Measurements from ENCODE around the gene MKS1. TPM values are rescaled to one million over a fixed set of nuclear protein-coding genes. Genes with fewer than 3 reads are reported as not detected.
A peak's percentile ranks its signal among the peaks of the same experiment; 100 is the strongest.

Gene MKS1
- total and polyA plus RNA-seq, 12 donors, result 9.1 to 28.2 (median 16.5) TPM

DNA sequence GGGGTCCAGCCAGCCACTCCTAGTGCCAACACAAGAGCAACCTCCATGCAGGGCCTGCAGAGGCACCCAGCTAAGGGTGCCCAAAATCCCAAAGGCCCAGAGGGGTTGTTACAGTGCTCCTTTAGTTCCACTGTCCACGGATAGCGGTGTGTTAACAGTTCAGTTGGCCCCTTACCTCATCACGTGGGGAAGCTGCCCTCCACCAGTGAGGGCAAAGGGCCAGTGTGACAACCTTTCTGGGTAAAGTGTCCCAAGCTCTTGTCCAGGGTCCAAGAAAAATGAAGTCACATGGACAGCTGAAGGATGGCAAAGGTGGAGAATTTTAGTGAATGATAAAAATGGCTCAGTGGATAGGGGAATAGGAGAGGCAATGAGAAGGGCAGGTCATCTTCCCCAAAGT, 8.7 kb upstream of the MKS1 start:
- 76 to 81% (median 76%) methylated on average over 3 of the region's 3 CpGs; no CpG with 5 or more reads in 1 of the 4 donors for WGBS, 4 donors
- TF ChIP-seq POLR2A (IDR thresholded peaks at IDR 0.05), result no peak
- TF ChIP-seq, protein P1, sequence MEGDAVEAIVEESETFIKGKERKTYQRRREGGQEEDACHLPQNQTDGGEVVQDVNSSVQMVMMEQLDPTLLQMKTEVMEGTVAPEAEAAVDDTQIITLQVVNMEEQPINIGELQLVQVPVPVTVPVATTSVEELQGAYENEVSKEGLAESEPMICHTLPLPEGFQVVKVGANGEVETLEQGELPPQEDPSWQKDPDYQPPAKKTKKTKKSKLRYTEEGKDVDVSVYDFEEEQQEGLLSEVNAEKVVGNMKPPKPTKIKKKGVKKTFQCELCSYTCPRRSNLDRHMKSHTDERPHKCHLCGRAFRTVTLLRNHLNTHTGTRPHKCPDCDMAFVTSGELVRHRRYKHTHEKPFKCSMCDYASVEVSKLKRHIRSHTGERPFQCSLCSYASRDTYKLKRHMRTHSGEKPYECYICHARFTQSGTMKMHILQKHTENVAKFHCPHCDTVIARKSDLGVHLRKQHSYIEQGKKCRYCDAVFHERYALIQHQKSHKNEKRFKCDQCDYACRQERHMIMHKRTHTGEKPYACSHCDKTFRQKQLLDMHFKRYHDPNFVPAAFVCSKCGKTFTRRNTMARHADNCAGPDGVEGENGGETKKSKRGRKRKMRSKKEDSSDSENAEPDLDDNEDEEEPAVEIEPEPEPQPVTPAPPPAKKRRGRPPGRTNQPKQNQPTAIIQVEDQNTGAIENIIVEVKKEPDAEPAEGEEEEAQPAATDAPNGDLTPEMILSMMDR (IDR thresholded peaks at IDR 0.05), result no peak
- Histone ChIP-seq H3K9me3 (replicated peaks in 1 of 3) (peaks cover 0 to 4% (median 0%) of the 10 kb centered on the region in 3 donors), H3K27ac (no peak overlapping the region), H3K4me3 (no peak overlapping the region), H3K4me1 (replicated peaks in 1 of 2) (no peaks in the 10 kb centered on the region), H3K36me3 (replicated peaks in 1 of 2) (no peaks in the 10 kb centered on the region), H3K27me3 (peaks cover 5% of the 10 kb centered on the region)
- intact Hi-C loops (cut with DNase I), result no loop called here
- no peak for DNase-seq

DNA sequence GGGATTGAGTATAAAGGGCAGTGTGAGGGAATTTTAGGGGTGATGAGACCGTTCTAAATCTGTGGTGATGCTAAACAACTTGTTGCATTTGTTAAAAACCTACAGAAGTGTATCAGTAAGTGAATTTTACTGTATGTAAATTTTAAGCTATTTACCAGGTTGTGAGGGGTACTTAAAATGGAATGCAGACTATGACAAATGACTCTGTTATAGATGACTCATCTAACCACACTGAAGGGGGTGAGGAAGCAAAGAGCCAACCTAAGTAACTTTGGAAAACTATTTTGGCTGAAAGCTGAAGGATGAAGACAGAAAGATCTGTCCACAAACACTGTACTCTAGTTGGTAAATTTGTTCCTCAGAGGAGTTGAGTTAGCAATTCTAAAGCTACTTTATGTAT, 5.3 kb upstream of the MKS1 start:
- TF ChIP-seq, protein P1 (IDR thresholded peaks at IDR 0.05), result no peak
- TF ChIP-seq POLR2A (IDR thresholded peaks at IDR 0.05), result no peak
- DNase-seq, result no peak

DNA sequence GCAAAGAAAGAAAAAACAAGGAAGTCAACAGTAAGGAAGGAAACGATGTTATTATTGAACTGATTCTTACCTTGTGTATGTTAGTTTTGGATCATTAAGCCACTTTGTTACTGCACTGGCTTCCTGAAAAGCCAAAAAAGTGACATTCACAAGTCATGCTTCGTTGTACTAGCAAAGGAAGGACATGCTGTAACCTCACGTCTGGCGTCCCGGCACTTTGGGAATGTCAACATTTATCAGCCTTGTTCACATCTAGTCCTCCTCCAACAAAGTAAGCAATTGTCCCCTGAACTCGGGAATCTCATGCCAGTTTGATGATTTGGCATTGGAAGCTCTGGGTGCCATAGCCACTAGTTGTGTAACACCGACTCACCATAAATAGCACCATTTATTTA, 731 bp upstream of the MKS1 start:
- peak overlapping the region in 1 of 4 donors; percentile 81 for H3K4me3 ChIP-seq
- 39 to 52% (median 46%) methylated on average over 7 of the region's 7 CpGs for WGBS, 4 donors
- TF ChIP-seq POLR2A (IDR thresholded peaks at IDR 0.05), result no peak
- TF ChIP-seq, protein P1 (IDR thresholded peaks at IDR 0.05), result no peak
- intact Hi-C loops (cut with DNase I), result no loop called here
- H3K9me3 ChIP-seq (replicated peaks in 1 of 3), result peaks cover 0 to 4% (median 0%) of the 10 kb centered on the region in 3 donors
- peak overlapping the region in 1 of 5 donors; percentile 60 for H3K27ac ChIP-seq
- peak in 2 of 7 donors; percentile 4 to 25 for DNase-seq
- H3K4me1 ChIP-seq (replicated peaks in 1 of 2), result peaks cover 0 to 10% of the 10 kb centered on the region in 2 donors
- no peaks in the 10 kb centered on the region for H3K27me3 ChIP-seq
- peaks cover 0 to 8% of the 10 kb centered on the region in 2 donors for H3K36me3 ChIP-seq (replicated peaks in 1 of 2)

More for the DNA sequence above, 5.3 kb upstream of the MKS1 start:
- Histone ChIP-seq H3K27me3 (no peaks in the 10 kb centered on the region), H3K27ac (no peak overlapping the region), H3K36me3 (replicated peaks in 1 of 2) (no peaks in the 10 kb centered on the region), H3K4me1 (replicated peaks in 1 of 2) (peaks cover 0 to 6% of the 10 kb centered on the region in 2 donors), H3K4me3 (no peak overlapping the region), H3K9me3 (replicated peaks in 1 of 3) (peaks cover 0 to 4% (median 0%) of the 10 kb centered on the region in 3 donors)
- 33 to 48% (median 40%) methylated on average over 1 of the region's 1 CpG for WGBS, 4 donors
- intact Hi-C loops (cut with DNase I), result no loop called here

DNA sequence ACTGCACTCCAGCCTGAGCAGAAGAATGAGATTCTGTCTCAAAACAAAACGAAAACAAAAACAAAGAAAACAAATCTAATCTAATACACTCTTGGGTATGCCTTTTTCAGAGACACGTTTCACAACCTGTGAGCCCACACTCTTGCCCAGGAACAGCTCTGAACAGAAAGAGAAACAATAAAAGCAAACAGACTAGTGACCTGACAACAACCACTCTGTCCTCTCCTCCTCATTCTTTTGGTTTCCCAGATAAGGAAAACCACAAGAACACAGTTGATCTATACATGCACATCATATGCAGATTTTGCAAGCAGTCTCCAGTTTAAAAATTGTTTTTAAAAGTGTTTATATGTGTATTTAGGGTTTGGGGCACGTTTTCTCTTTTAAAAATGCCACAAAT, 1.3 kb downstream of the MKS1 start:
- H3K9me3 ChIP-seq (replicated peaks in 1 of 3), result no peaks in the 10 kb centered on the region
- DNase-seq, result no peak
- TF ChIP-seq, protein P1 (IDR thresholded peaks at IDR 0.05), result no peak
- TF ChIP-seq POLR2A (IDR thresholded peaks at IDR 0.05), result no peak
- no peak overlapping the region for H3K4me3 ChIP-seq
- intact Hi-C loops (cut with DNase I), result no loop called here
- peaks cover 0 to 23% of the 10 kb centered on the region in 2 donors for H3K36me3 ChIP-seq (replicated peaks in 1 of 2)
- H3K27me3 ChIP-seq, result no peaks in the 10 kb centered on the region
- H3K27ac ChIP-seq, result no peak overlapping the region
- H3K4me1 ChIP-seq (replicated peaks in 1 of 2), result peaks cover 0 to 10% of the 10 kb centered on the region in 2 donors
- 79 to 88% (median 84%) methylated on average over 3 of the region's 3 CpGs for WGBS, 4 donors

All from adrenal gland (tissue), 12 donors.